Choroid plexus epithelial cell (primary cell): Measurements from ENCODE around the gene SLC11A2.

Experiments
- DNase-seq: peaks from one replicate; pipeline ENCODE4 v3.0.0-alpha.2; 2010; ENCODE audit warnings: low read depth
- H3K4me3 ChIP-seq: 2 replicates; pipeline ENCODE4 v1.5.1; 2011; ENCODE audit warnings: low read depth, mild to moderate bottlenecking, control low read depth, low read length, moderate library complexity
- TF ChIP-seq, protein P1 (sequence below): conservative IDR thresholded peaks from 2 replicates; pipeline ENCODE4 v1.5.1; 2011; ENCODE audit warnings: low read depth, mild to moderate bottlenecking, control low read depth, inconsistent platforms, low read length, moderate library complexity

SLC11A2 gene

DNA sequence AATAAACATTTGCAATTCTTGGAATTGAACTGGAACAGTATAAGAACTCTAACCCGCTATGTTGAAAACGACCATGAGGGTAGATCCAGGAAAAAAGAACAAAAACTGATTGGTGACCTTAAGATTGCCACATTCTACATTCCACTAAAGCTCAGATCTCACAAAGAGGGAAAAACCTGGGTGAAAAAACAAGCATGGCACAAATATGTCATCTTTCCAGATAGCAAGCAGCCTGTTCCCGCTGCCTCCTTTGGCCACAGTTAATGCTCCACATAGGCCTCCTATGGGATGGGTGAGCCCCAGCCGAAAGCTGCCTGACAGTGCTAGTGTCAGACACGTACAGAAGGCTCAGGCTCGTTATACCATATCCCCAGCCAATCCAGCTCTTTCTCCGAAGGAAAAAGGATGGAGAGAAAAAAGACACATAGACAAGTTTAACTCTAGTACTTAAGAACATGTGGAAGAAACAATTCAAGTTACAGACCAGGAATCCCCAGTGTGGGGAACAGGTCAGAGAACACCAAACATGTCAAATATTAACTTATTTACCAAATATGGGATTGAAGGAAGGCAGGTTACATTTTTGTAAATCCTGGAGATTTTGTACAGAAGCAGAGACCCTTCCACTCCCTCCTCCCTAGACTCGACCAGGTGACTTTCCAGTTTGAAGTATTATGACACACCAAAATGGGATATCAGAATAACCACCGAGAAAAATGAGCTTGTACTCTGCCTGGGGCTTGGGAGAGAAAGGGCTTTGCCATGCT lies 36.6 kb upstream of the SLC11A2 start:
- TF ChIP-seq, protein P1, sequence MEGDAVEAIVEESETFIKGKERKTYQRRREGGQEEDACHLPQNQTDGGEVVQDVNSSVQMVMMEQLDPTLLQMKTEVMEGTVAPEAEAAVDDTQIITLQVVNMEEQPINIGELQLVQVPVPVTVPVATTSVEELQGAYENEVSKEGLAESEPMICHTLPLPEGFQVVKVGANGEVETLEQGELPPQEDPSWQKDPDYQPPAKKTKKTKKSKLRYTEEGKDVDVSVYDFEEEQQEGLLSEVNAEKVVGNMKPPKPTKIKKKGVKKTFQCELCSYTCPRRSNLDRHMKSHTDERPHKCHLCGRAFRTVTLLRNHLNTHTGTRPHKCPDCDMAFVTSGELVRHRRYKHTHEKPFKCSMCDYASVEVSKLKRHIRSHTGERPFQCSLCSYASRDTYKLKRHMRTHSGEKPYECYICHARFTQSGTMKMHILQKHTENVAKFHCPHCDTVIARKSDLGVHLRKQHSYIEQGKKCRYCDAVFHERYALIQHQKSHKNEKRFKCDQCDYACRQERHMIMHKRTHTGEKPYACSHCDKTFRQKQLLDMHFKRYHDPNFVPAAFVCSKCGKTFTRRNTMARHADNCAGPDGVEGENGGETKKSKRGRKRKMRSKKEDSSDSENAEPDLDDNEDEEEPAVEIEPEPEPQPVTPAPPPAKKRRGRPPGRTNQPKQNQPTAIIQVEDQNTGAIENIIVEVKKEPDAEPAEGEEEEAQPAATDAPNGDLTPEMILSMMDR = no peak
- no peak overlapping the region for H3K4me3 ChIP-seq
- DNase-seq = no peak

DNA sequence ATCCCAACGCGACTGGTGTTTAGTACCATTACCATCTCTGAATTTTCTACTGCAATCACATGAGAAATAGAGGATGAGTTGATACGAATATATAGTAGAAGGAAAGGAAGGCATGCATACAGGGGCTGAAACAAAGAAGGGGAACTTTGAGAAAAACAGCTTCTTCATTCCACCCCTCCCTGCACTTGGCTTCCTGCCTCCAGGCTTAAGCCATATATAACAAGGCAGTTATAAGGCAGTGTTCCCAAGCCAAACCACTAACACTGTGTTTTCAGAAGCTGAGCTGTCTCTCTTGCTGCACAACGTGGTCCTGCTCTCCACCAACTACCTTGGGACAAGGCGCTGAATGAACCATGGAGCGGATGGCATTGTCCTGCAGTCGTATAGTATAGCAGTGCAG lies 32.9 kb upstream of the SLC11A2 start:
- no peak overlapping the region for H3K4me3 ChIP-seq
- TF ChIP-seq, protein P1 = no peak
- no peak for DNase-seq

DNA sequence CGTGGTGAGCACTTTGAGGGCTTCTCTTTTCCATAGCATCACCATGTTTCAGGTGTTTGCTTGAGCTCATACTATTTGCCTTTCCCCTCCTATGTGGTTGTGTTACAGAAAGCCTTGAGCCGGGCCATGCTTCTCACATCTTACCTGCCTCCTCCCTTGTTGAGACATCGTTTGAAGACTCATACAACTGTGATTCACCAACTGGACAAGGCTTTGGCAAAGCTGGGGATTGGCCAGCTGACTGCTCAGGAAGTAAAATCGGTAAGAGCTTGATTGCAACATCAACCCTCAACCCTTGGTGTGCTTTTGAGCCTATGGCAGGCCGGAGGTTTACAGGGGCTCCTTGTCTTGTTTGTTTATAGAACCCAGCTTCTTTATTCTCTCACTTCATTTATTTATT lies 30.1 kb upstream of the SLC11A2 start:
- TF ChIP-seq, protein P1 = no peak
- H3K4me3 ChIP-seq = no peak overlapping the region
- DNase-seq = peak; percentile 79

DNA sequence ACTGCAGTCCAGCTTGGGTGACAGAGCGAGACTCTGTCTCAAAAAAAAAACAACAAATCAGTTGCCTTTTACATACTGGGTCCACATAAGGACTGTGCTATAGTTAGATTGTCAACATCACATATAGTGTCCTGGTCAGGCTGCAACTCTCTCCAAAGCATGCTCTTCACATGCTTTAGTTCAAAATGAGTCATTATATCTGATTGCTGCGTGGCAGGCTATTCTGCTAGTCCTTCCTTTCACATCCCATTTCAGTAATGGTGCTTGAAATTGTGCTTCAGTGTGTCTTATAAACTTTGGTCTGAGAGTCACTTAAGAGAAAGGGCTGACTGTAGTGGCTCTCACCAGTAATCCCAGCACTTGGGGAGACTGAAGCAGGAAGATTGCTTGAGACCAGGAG lies 28.9 kb upstream of the SLC11A2 start:
- no peak overlapping the region for H3K4me3 ChIP-seq
- DNase-seq = no peak
- TF ChIP-seq, protein P1 = no peak

DNA sequence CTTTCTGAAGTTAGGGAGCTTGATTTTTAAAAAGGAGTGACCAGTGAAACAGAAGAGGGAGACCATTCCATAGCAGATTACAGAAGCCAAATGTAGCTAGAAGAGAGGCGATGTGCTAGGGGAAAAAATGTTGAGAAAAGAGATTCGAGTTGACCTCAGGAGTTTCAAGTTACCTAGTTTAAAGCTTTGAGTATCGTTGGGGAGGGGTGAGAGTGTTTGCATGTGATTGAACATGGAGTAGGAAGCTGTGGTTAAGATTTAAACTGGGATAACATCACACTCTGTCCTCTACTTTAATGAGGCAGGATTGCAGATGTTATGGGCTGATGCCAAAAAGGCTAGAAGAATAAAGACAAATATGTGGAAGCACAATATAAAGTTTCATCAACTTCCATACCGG lies 25.6 kb upstream of the SLC11A2 start:
- no peak overlapping the region for H3K4me3 ChIP-seq
- DNase-seq = peak; percentile 50
- TF ChIP-seq, protein P1 = no peak

DNA sequence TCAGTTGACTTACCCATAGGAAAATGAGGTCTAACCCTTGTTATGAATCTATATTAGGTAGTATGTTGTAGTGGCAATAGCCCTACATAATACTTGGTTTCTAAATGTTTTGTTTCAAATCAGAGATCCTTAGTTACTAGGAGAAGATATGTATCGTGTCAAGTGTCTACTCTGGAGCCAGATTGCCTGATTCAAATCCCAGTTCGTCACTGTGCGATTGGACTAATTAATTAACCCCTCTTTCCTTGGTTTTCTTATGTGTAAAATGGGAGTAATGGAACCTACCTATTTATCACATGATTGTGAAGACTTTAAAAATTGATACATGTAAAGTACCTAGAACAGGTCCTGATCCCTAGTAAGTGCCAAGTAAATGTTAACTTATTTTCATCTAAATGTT lies 23.3 kb upstream of the SLC11A2 start:
- DNase-seq = no peak
- TF ChIP-seq, protein P1 = no peak
- no peak overlapping the region for H3K4me3 ChIP-seq

DNA sequence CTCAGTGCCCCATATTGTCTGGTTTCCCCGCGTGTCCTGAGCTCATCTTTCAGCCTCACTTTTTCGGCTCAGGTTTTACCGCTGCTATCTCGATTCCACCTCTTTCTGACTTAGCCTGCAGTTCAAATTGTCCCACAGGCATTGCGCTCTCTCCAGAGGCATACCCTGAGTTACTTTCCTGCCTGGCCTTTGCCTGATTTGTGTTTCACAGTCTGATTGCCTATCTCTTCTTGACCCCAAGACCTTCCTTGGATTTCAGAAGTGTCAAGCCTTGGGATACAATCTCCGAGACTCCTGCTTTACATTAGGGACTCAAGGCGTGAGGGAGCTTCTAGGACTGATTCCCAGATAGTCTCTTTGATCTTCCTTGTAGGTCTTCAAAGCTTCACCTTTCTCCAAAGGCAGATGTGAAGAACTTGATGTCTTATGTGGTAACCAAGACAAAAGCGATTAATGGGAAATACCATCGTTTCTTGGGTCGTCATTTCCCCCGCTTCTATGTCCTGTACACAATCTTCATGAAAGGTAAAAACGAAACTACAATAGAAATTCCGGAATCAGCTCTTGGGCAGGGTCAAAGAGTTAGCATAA lies 22.6 kb upstream of the SLC11A2 start:
- no peak for DNase-seq
- TF ChIP-seq, protein P1 = no peak
- H3K4me3 ChIP-seq = peak overlapping the region; percentile 86
